Mesendoderm (in vitro differentiated cells): ENCODE results near the gene CFAP52.

ENCODE experiments used
- DNase-seq: peaks from one replicate; pipeline ENCODE4 v3.0.0; 2013
- H2AK5ac ChIP-seq: 2 replicates; pipeline ENCODE4 v1.6.1; 2013; ENCODE audit warnings: low read length, inconsistent platforms
- H2BK120ac ChIP-seq: 2 replicates; pipeline ENCODE4 v1.6.1; 2013; ENCODE audit warnings: low read depth, mild to moderate bottlenecking, low read length, moderate library complexity, mixed read lengths
- H2BK15ac ChIP-seq: replicated peaks from 2 replicates; pipeline ENCODE4 v1.6.1; 2013; ENCODE audit warnings: low read depth, mild to moderate bottlenecking, moderate library complexity
- H2BK5ac ChIP-seq: 2 replicates; pipeline ENCODE4 v1.6.1; 2013; ENCODE audit warnings: low read length, inconsistent platforms
- H3K18ac ChIP-seq: 2 replicates; pipeline ENCODE4 v1.6.1; 2013; ENCODE audit warnings: mild to moderate bottlenecking, low read length, mixed read lengths
- H3K23ac ChIP-seq: one replicate; pipeline ENCODE4 v1.6.1; 2013; ENCODE audit warnings: low read length
- H3K27ac ChIP-seq: 2 replicates; pipeline ENCODE4 v1.5.1; 2013; ENCODE audit warnings: low read depth, mild to moderate bottlenecking, inconsistent platforms, low read length, moderate library complexity
- H3K27me3 ChIP-seq: 2 replicates; pipeline ENCODE4 v1.6.1; 2013; ENCODE audit warnings: low read length, control low read depth, mild to moderate bottlenecking, inconsistent platforms; ENCODE audit not compliant: insufficient read depth, poor library complexity
- H3K36me3 ChIP-seq: 2 replicates; pipeline ENCODE4 v1.6.1; 2013; ENCODE audit warnings: low read length, inconsistent platforms; ENCODE audit not compliant: control insufficient read depth, insufficient read depth
- H3K4ac ChIP-seq: one replicate; pipeline ENCODE4 v1.6.1; 2013; ENCODE audit warnings: low read depth, mild to moderate bottlenecking, low read length, moderate library complexity
- H3K4me1 ChIP-seq: 2 replicates; pipeline ENCODE4 v1.6.1; 2013; ENCODE audit warnings: low read depth, low read length, inconsistent platforms; ENCODE audit not compliant: control insufficient read depth
- H3K4me2 ChIP-seq: 2 replicates; pipeline ENCODE4 v1.6.1; 2013; ENCODE audit warnings: low read length
- H3K4me3 ChIP-seq: 2 replicates; pipeline ENCODE4 v1.5.1; 2013; ENCODE audit warnings: mild to moderate bottlenecking, low read length
- H3K56ac ChIP-seq: one replicate; pipeline ENCODE4 v1.6.1; 2013; ENCODE audit warnings: low read length
- H3K79me1 ChIP-seq: 2 replicates; pipeline ENCODE4 v1.6.1; 2013; ENCODE audit warnings: low read length, inconsistent platforms
- H3K79me2 ChIP-seq: 2 replicates; pipeline ENCODE4 v1.6.1; 2013; ENCODE audit warnings: mild to moderate bottlenecking, low read length; ENCODE audit not compliant: control insufficient read depth, insufficient read depth
- H3K9ac ChIP-seq: 2 replicates; pipeline ENCODE4 v1.6.1; 2013; ENCODE audit warnings: low read length, inconsistent platforms
- H4K5ac ChIP-seq: one replicate; pipeline ENCODE4 v1.6.1; 2013; ENCODE audit warnings: low read length
- H4K8ac ChIP-seq: one replicate; pipeline ENCODE4 v1.6.1; 2013; ENCODE audit warnings: low read depth, mild to moderate bottlenecking, control low read depth, low read length, moderate library complexity
- WGBS: extraction: QIAGEN DNeasy Blood & Tissue Kit; methylation state at CpG from one replicate; pipeline ENCODE4 v1.1.7; 2013; ENCODE audit warnings: low lambda C conversion rate, missing lambda C conversion rate; ENCODE audit not compliant: insufficient coverage; ENCODE audit errors: extremely low coverage; 5-methylcytosine and 5-hydroxymethylcytosine counted together

The CFAP52 gene

DNA sequence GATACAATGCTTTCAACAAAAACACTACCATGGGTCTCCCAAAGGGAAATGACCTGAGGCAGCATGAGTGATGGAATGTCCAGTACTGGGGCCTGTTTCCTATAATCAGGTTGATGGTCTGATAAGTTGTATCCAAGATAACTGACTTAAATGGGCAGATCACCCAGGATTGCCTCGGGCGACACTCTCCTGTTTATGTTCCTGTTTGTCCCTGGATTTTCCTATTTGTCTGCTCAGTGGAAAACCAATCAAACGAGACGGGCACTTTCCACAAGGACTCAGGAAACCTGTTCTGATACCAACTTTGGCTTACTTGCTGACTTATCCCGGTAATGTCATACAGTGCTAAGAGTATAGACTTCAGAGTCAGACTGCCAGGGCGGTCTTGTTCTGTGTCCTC is 96.2 kb downstream of the CFAP52 start:
- Histone ChIP-seq H3K36me3 (no peaks in the 10 kb centered on the region), H4K8ac (no peak overlapping the region), H3K27me3 (no peaks in the 10 kb centered on the region), H3K4me3 (no peak overlapping the region), H3K4ac (no peak overlapping the region), H3K79me1 (peaks cover 2% of the 10 kb centered on the region), H3K56ac (no peak overlapping the region), H3K4me1 (peaks cover 14% of the 10 kb centered on the region), H2AK5ac (no peak overlapping the region), H3K4me2 (no peak overlapping the region), H3K9ac (no peak overlapping the region), H3K18ac (no peak overlapping the region), H4K5ac (no peak overlapping the region), H2BK5ac (no peak overlapping the region), H2BK120ac (no peak overlapping the region), H3K27ac (no peak overlapping the region), H3K23ac (no peak overlapping the region), H2BK15ac (no peak overlapping the region), H3K79me2 (no peaks in the 10 kb centered on the region)
- no peak for DNase-seq
- no CpG with 5 or more reads among the region's 6 CpGs for WGBS

DNA sequence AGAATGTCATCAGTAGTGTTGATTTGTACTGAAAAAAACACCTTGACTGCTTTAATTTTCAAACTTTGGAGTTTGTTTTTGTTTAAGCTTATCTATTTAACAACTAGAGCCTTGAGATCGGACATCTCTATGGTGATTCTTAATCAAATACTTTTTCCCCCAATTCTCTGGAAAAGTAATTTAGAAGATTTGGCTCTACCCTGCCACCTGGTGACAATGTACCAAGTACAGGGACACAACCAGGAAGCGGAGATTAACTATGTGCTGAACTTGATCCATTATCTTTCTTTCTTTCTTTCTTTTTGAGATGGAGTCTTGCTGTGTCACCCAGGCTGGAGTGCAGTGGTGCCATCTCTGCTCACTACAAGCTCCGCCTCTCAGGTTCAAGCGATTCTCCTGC is 99.6 kb downstream of the CFAP52 start:
- Histone ChIP-seq H3K9ac (no peak overlapping the region), H3K4me2 (no peak overlapping the region), H3K18ac (no peak overlapping the region), H2AK5ac (no peak overlapping the region), H2BK15ac (no peak overlapping the region), H4K5ac (no peak overlapping the region), H3K27ac (no peak overlapping the region), H3K4ac (no peak overlapping the region), H3K56ac (no peak overlapping the region), H3K4me1 (no peaks in the 10 kb centered on the region), H3K4me3 (no peak overlapping the region), H3K27me3 (no peaks in the 10 kb centered on the region), H3K23ac (no peak overlapping the region), H2BK120ac (no peak overlapping the region), H3K79me2 (no peaks in the 10 kb centered on the region), H2BK5ac (no peak overlapping the region), H3K36me3 (no peaks in the 10 kb centered on the region), H3K79me1 (no peaks in the 10 kb centered on the region), H4K8ac (no peak overlapping the region)
- DNase-seq: peak; percentile 44
- no CpG with 5 or more reads among the region's 4 CpGs for WGBS

DNA sequence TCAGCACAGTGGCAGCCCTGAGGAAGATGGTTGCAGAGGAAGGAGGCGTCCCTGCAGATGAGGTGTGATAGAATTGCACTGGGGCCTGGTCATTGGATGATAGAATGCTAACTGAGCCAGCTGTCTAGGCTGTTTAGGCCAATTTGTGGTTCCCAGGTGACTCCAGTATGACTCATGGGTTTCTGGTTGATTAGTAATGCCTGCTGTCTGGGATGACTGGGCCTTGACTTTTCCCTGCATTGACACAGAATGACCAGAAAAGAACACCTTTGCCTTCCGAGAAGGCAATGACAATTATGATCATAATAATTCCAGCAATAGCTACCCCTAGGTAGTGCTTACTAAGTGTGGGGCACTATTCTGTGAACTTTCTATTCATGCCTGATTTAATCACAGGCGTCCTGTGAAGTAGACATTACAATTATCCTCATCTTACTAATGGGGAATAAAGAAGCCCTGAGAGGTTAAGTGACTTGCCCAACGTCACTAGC is 100.4 kb downstream of the CFAP52 start:
- H3K79me1 ChIP-seq: no peaks in the 10 kb centered on the region
- no peak overlapping the region for H2BK15ac ChIP-seq
- H3K27me3 ChIP-seq: no peaks in the 10 kb centered on the region
- H4K8ac ChIP-seq: no peak overlapping the region
- H2AK5ac ChIP-seq: no peak overlapping the region
- H3K18ac ChIP-seq: no peak overlapping the region
- no peak overlapping the region for H3K4me3 ChIP-seq
- no peaks in the 10 kb centered on the region for H3K79me2 ChIP-seq
- H2BK120ac ChIP-seq: no peak overlapping the region
- no peak overlapping the region for H3K9ac ChIP-seq
- no peak overlapping the region for H3K4me2 ChIP-seq
- H4K5ac ChIP-seq: no peak overlapping the region
- H3K23ac ChIP-seq: no peak overlapping the region
- H3K4ac ChIP-seq: no peak overlapping the region
- H2BK5ac ChIP-seq: no peak overlapping the region
- peak; percentile 87 for DNase-seq
- no peak overlapping the region for H3K27ac ChIP-seq
- no peaks in the 10 kb centered on the region for H3K36me3 ChIP-seq
- H3K56ac ChIP-seq: no peak overlapping the region
- H3K4me1 ChIP-seq: no peaks in the 10 kb centered on the region
- WGBS: no CpG with 5 or more reads among the region's 4 CpGs

DNA sequence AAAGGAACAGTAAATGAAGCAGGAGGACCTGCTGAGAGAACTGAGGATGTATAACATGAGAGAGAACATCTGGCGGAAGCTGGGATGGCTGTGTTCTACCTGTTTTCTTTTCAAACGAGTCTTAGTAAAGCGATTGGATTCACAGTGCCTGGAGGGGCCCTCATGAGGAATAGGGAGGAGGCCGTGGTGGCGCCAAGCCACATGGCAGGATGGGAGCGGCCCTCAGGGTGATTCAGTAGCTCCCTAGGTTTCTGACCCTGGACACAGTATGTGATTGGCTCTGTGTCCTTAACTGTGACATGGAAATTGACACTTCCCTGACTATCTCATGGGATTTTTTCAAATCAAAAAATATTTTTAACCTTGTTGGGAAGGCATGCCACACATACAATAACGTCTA is 101.0 kb downstream of the CFAP52 start:
- no peaks in the 10 kb centered on the region for H3K79me2 ChIP-seq
- no peak overlapping the region for H3K9ac ChIP-seq
- WGBS: no CpG with 5 or more reads among the region's 7 CpGs
- H2BK15ac ChIP-seq: no peak overlapping the region
- no peak overlapping the region for H2AK5ac ChIP-seq
- no peaks in the 10 kb centered on the region for H3K4me1 ChIP-seq
- no peak overlapping the region for H3K4me3 ChIP-seq
- no peak overlapping the region for H4K8ac ChIP-seq
- peak overlapping the region; percentile 23 for H3K27ac ChIP-seq
- H3K36me3 ChIP-seq: no peaks in the 10 kb centered on the region
- H4K5ac ChIP-seq: no peak overlapping the region
- no peak overlapping the region for H3K4me2 ChIP-seq
- no peak overlapping the region for H3K23ac ChIP-seq
- no peak overlapping the region for H3K18ac ChIP-seq
- no peaks in the 10 kb centered on the region for H3K27me3 ChIP-seq
- DNase-seq: no peak
- no peaks in the 10 kb centered on the region for H3K79me1 ChIP-seq
- H2BK120ac ChIP-seq: no peak overlapping the region
- no peak overlapping the region for H3K4ac ChIP-seq
- no peak overlapping the region for H3K56ac ChIP-seq
- H2BK5ac ChIP-seq: no peak overlapping the region

DNA sequence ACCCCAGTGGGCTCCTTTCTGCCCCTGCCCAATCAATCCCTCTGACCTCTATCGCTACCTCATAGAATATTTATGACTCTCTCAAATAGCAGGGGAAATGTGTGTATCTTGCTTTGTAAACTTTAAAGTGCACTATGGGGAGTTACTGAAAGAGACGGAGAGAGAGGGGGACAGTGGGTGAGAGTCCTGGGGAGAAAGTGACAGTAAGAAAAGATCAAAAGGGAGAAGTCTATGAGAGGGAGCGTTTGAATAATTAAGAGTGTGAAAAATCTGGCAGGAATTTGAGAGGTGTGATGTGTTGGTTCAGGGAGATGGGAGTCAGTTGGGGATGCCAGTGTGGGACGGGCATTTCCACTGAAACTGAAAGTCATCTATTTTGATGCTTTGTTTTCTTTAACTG is 101.5 kb downstream of the CFAP52 start:
- Histone ChIP-seq H3K4me1 (no peaks in the 10 kb centered on the region), H3K79me2 (no peaks in the 10 kb centered on the region), H3K4me2 (no peak overlapping the region), H3K18ac (no peak overlapping the region), H3K27me3 (no peaks in the 10 kb centered on the region), H2AK5ac (no peak overlapping the region), H2BK5ac (no peak overlapping the region), H3K79me1 (no peaks in the 10 kb centered on the region), H3K56ac (no peak overlapping the region), H3K9ac (no peak overlapping the region), H3K36me3 (no peaks in the 10 kb centered on the region), H4K8ac (no peak overlapping the region), H3K4ac (no peak overlapping the region), H3K23ac (no peak overlapping the region), H2BK15ac (no peak overlapping the region), H3K27ac (no peak overlapping the region), H4K5ac (no peak overlapping the region), H2BK120ac (no peak overlapping the region), H3K4me3 (no peak overlapping the region)
- DNase-seq: peak; percentile 62
- 100% methylated on average over 1 of the region's 4 CpGs for WGBS

DNA sequence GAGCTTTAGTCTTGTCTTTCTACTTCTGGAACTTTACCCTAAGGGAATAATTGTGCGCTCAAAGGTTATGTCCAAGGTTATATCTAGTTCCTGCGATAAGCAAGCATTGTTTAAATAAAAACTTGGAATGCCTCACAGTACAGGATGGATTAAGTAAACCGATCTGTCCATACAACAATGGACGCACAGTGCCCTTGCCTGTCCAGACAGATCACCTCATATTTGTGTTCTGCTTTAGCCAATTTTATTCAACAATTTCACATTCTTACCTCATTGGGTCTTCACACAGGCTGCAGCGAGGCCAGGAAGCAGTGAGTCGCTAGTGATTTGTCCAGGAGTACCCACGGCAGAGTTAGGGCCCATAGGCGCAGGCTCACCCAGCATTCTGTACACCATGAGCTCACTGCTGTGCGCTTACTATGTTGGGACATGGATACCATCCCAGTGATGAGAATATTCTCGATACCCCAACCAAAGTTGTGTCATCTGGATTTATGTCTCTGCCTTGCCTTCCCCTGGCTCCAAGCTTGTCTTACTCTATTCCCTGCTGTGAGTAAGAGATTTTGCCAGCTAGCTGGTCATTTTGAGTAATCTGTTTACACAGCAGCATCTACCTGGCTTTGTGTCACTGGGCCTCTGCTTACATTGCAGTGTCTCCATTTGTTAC is 108.6 kb downstream of the CFAP52 start:
- WGBS: no CpG with 5 or more reads among the region's 10 CpGs
- DNase-seq: no peak
- Histone ChIP-seq H3K18ac (no peak overlapping the region), H3K56ac (no peak overlapping the region), H3K79me1 (no peaks in the 10 kb centered on the region), H3K4me2 (no peak overlapping the region), H3K79me2 (no peaks in the 10 kb centered on the region), H2BK120ac (no peak overlapping the region), H3K23ac (no peak overlapping the region), H3K27me3 (no peaks in the 10 kb centered on the region), H3K27ac (no peak overlapping the region), H4K8ac (no peak overlapping the region), H3K36me3 (no peaks in the 10 kb centered on the region), H3K9ac (no peak overlapping the region), H3K4me1 (no peaks in the 10 kb centered on the region), H2BK5ac (no peak overlapping the region), H2BK15ac (no peak overlapping the region), H4K5ac (no peak overlapping the region), H3K4me3 (no peak overlapping the region), H2AK5ac (no peak overlapping the region), H3K4ac (no peak overlapping the region)
